Measurements from ENCODE around the gene TTPAL. TPM values are rescaled to one million over a fixed set of nuclear protein-coding genes. Genes with fewer than 3 reads are reported as not detected.

TTPAL gene
- total RNA-seq, 1 donor from 2014 or later = 7.3 TPM

DNA sequence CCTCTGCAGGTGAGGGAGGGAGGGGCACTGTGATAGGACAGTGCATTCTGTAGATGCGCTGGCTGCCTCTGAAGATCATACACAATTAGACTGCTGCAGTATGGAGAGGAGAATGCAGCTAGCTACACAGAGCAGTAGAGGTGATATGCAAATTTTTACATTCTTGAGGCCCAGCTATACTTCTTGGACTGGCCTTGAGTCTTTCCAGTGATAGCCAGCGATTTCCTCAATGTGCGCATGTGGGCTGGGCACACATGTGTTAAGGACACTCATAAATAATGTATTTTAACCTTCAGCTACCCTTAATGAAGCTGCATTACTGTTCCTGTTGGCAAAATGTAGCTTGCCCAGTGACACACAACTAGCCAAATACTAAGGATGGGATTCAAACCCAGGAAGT lies 19.0 kb downstream of the TTPAL start:
- DNase-seq (ENCODE audit: low spot score in 2 of 2) (no peak), FAIRE-seq (no peak)

- no peak for FAIRE-seq
- no peak for DNase-seq (ENCODE audit: low spot score in 2 of 2)
Measured at GRCh38 chr20:44495257-44495656, 19.6 kb downstream of the TTPAL start.

DNA sequence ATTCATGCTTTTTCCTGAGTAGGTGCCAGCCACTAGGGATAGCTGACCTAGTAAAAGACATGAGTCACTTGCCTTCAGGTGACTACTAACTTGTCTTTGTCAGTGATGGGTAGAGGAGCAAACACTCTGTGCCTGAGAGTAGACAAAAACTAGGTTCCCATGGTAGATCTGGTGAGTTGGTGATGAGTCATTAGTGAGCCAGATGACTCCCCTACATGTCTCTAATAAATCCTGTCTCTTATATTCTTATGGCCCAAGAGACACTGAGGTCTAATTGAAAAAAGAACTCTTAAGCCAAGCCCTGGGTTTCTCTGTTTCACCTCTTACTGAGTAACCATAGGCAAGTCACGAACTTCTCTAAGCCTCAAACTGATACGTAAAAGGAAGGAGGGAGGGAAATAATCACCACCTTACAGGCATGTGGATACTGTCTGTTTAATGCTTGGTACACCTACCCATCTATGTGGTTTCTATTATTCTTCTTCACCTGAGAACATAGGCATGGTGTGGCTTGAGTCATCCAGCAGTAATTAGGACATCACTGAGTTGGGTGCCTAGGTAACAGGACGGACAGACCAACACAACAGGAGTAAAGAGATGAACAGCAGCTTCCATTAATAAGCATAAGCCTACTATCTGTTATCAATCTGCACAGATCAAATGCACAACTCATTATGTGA lies 20.3 kb downstream of the TTPAL start:
- FAIRE-seq = no peak
- DNase-seq (ENCODE audit: low spot score in 2 of 2) = no peak

- DNase-seq (ENCODE audit: low spot score in 2 of 2) = no peak
Measured at GRCh38 chr20:44496976-44497375, 21.3 kb downstream of the TTPAL start.

DNA sequence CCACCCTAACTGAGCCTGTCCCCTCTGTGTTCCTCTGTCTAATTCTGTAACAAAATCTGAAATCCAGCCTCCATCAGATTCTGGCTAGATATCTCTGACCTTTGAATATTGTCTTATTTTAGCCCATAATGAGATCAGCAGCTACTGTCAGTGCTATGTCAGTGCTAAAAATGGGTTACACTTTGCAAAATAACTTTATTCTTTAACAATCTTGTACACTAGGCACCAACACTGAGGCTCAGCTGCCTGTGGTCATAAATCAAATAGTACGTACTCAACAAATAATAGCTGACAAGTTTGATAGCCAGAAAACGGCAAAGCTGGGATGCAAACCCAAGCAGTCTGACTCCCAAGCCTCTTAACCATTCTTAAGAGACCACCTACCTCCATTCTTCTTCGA lies 22.1 kb downstream of the TTPAL start:
- FAIRE-seq (no peak), DNase-seq (ENCODE audit: low spot score in 2 of 2) (no peak)

More at GRCh38 chr20:44496976-44497375, 21.3 kb downstream of the TTPAL start:
- no peak for FAIRE-seq

DNA sequence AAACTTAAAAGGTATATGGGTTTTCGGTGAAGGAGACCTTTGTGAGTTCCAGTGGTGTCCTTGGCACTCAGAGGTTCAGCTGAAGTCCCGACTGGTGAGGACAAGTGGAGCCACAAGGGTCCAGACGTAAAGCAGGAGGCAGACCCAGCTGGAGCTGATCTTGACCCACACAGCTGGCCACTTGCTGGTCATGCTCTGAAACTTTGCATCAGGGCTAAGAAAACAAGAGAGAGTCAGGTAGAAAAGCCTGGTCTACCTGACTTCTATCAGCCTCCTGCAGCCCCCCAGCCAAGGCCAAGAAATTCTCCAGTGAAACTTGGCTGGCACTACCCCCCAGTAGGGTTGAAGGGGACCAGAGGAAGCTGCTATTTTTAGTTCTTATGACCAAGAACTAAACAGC lies 24.5 kb downstream of the TTPAL start:
- DNase-seq (ENCODE audit: low spot score in 2 of 2) = no peak

DNA sequence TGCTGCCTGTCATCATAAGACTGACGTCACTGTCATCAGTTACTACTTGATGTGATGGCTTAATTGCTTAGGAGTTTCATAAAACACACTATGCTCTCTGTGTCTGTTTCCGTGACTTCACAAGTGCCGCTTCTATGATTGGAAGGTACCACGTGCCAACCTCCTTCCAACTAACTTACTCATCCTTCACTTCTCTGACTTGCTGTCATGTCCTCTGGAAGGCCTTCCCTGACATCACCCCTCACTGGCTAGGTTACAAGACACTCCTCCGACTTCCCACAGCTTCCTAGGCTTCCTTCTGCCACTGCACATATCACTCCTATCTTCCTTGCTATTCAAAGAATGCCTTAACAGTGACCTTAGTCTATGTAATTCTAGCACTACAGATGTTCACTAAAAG lies 25.8 kb downstream of the TTPAL start:
- DNase-seq (ENCODE audit: low spot score in 2 of 2) = no peak
- no peak for FAIRE-seq

More for the DNA sequence above, 24.5 kb downstream of the TTPAL start:
- no peak for FAIRE-seq

DNA sequence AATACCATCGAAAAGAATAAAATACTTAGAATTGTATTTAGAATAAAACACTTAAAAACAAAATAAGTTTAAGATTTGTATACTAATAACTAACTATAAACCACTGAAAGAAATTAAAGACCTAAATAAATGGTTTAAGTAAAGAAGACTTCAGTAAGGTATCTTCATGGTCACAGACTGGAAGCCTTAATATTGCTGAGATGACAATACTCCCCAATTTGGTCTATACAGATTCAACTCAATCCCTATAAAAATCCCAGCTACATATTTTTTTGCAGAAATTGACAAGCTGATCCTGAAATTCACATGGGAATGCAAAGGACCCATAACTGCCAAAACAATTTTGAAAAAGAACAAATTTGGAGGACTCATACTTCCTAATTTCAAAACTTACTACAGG lies 27.3 kb downstream of the TTPAL start:
- no peak for DNase-seq (ENCODE audit: low spot score in 2 of 2)
- no peak for FAIRE-seq

DNA sequence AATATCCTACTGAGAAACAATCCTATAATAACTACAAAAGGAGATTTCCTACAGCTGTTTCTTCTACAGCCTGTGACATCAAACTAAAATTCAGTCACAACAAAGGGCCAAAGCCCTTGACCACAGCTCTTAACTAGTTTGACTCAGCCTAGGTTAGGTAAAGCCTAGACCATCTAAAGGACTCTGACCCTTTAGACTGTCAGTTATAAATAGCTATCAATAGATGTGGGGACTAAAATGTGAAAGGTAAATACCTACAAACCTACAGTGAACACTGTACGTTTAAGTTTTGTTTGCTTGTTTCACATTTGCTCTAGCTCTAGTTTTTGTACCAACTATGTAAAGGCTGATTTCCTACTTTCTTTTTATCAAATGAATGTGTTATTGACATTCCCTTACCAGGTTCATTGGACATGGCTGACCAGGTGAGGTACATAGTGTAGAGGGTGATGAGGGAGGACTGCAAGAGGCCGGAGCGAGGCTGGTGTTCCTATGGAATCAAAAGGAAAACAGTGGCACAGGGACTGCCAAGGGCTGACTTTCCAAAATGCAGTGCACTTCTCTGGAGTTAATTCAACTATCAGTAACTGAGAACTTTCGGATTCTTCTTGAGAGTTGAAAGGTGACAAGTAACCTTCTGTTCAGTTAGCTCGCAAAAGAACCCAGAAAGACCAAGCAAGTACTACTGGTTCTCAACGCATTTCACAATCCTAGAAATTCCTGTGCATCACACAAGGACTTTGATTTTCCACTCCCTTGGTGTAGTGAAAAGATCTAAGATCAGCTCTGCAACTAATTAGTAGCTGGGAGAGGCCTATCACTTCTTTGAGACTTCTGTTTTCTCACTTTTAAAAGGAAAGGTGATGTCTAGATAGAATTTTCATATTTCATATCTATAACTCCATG lies 29.0 kb downstream of the TTPAL start:
- FAIRE-seq (no peak), DNase-seq (ENCODE audit: low spot score in 2 of 2) (no peak)

DNA sequence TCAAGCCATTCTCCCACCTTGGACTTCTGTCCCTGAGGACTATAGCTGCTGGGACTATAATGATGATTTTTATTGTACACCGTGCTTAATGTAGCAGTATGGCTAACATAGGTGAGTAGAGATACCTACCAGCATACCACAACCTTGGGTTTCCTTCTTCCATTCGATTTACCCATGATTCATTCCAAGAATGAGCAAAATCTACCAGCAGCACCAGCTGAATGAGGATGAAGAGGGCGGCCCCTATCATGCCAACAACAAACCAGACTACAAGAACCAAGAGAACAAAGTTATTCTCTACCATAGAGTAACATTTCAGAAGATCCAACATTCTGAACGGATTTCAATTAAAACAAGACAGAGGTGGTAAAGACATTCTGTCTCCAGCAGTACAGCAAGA lies 34.1 kb downstream of the TTPAL start:
- DNase-seq (ENCODE audit: low spot score in 2 of 2) (no peak), FAIRE-seq (no peak)

- no peak for DNase-seq (ENCODE audit: low spot score in 2 of 2)
- no peak for FAIRE-seq
Measured at GRCh38 chr20:44513871-44514270, 38.2 kb downstream of the TTPAL start.

DNA sequence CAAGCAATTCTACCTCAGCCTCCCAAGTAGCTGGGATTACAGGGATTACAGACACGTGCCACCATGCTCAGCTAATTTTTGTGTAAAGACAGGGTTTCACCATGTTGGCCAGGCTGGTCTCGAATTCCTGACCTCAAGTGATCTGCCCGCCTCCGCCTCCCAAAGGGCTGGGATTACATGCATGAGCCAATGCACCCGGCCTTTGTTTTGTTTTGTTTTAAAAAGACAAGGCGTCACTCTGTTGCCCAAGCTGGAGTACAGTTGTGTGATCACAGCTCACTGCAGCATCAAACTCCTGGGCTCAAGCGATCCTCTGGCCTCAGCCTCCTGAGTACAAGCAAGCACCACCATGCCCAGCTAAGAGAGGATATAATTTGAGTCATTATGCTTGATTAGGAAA lies 40.8 kb downstream of the TTPAL start:
- no peak for FAIRE-seq

DNA sequence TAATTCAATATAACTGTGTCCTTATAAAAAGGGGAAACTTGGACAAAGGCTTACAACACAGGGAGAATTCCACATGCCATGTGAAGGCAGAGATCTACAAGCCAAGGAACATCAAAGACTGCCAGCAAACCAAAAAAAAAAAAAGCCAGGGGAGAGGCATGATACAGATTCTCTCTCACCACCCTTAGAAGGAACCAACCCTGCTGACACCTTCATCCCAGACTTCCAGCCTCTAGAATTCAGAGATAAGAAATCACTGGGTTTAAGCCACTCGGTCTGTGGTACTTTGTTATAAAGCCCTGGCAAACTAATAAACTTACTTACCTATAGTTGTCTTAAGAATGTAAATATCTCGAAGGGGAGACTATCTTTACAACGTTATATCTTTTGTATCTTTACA lies 41.8 kb downstream of the TTPAL start:
- FAIRE-seq (no peak), DNase-seq (ENCODE audit: low spot score in 2 of 2) (no peak)

More for the DNA sequence above, 40.8 kb downstream of the TTPAL start:
- no peak for DNase-seq (ENCODE audit: low spot score in 2 of 2)

GRCh38 chr20:44518248-44518647 lies 42.6 kb downstream of the TTPAL start:
- FAIRE-seq (no peak), DNase-seq (ENCODE audit: low spot score in 2 of 2) (no peak)

DNA sequence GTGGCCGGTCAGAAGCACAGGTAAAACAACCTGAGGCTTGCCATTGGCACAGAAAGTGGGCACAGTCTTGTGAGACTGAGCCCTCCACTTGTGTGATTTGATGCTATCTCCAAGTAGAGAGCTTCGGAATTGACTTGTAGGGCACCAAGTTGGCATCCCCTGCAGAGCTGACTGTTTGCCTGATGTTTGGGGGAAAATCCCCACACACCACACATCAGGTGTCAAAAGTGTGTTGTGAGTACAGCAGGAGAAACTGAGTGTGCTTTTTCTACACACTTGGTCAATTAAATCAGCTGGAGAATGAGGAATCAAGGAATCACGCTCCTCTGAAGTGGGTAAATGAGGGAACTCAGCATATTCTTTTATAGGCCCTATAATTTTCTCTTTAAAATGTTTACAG lies 45.2 kb downstream of the TTPAL start:
- FAIRE-seq (no peak), DNase-seq (ENCODE audit: low spot score in 2 of 2) (no peak)

DNA sequence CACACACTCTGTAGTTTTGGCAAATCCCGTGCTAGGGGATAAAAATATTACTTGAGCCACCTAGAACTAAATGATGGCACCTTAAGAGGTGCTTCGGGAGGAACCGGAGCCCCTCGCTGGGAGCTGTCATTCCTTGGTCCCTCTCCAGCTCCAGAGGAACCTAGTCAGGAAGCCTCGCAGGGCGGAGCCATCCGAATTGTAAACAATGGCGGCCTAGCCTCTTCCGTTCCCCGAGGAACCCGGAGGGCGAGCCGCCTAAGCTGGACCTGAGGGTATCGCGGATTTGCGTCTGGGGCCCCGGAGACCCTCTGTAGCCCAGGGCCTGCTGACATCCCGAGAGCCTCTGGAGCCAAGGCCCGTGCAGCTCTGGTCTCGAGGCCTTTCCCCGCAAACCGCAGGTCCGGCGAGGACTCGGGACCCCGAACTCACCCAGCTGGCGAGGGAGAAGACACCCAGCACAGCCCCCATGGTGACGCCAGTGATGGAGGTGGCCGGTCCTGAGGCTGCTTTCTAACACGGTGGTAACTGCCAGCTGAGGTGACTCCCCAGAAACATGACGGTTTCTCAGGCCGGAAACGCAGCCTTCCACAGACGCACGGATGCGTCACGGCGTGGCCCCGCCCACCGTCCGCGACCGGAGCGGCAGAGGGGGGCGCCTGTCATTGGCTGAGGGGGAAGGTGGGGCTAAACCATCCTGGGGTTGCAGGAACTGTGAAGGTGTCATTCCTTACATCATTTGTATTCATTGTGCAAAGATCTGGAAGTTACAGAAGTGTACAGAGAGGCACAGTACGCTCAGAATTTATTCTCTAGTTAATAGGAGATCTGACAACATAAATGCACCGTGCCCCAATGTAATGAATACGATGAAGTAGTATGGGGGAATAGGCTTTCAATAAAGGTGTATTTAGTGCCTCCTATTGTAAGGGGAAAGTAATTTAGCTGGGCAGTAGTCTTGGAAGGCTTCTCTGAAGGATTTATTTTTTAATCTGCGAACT lies 46.1 kb downstream of the TTPAL start, which contains the start of gene SERINC3:
Gene SERINC3, minus strand, starts transcription at position 587 of the 998 bp plus-strand sequence. Its CDS starts 119 bp downstream, at position 468.
- FAIRE-seq (no peak), DNase-seq (ENCODE audit: low spot score in 2 of 2) (peak; percentile 78 to 93)

GRCh38 chr20:44522841-44523240 lies 47.2 kb downstream of the TTPAL start:
- no peak for FAIRE-seq

GRCh38 chr20:44523746-44524145 lies 48.1 kb downstream of the TTPAL start:
- no peak for DNase-seq (ENCODE audit: low spot score in 2 of 2)
- no peak for FAIRE-seq

More at GRCh38 chr20:44522841-44523240, 47.2 kb downstream of the TTPAL start:
- DNase-seq (ENCODE audit: low spot score in 2 of 2) = no peak

GRCh38 chr20:44526129-44526528 lies 50.5 kb downstream of the TTPAL start:
- FAIRE-seq (no peak), DNase-seq (ENCODE audit: low spot score in 2 of 2) (no peak)

DNA sequence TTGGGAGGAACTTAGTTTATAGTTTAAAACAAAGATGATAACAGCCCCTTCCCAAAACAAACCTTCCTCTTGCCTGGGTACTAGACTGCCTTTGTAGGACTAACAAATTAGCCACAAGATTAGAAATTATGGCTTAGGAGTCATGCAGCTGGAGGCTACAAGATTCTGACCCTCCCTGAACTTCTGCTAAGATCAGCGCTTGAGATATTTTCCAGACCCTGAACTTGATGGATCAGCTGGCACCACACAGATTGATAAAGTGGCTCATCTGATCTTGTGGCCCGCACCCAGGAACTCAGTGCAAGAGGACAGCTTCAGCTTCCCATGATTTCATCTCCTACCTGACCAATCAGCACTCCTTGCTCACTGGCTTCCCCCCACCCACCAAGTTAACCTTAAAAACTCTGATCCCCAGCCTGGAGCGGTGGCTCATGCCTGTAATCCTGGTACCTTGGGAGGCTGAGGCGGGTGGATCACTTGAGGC lies 52.1 kb downstream of the TTPAL start:
- FAIRE-seq = no peak
- no peak for DNase-seq (ENCODE audit: low spot score in 2 of 2)

Data from frontal cortex (tissue), 4 donors.